WTC11 (cell line): ENCODE measurements around the gene KCTD16. TPM values are rescaled to one million over a fixed set of nuclear protein-coding genes. Genes with fewer than 3 reads are reported as not detected.

Experiments used
- ATAC-seq: fragments of 200-7000 bp; cut with Tn5 transposase; 2 replicates; pipeline ENCODE4 v1.10.0; 2021; ENCODE audit warnings: mild to moderate bottlenecking, moderate library complexity
- CTCF ChIA-PET: fragments of 300-600 bp; sonication (Branson Sonifier 250); formaldehyde crosslinking; loops from one replicate; lab custom pipeline; 2021; ENCODE audit warnings: antibody characterized with exemption; lab: Charles Lee
- POLR2A ChIA-PET: fragments of 350-600 bp; sonication (Branson Sonifier 250); formaldehyde crosslinking; loops from one replicate; lab custom pipeline; 2021; ENCODE audit warnings: antibody characterized with exemption; lab: Charles Lee
- DNase-seq: peaks from one replicate; pipeline ENCODE4 v3.0.0; 2021; ENCODE audit warnings: low spot score
- H3K27ac Mint-ChIP-seq: 2 replicates; pipeline ENCODE4 v1.8.0; 2021; ENCODE audit warnings: mixed read lengths
- H3K27me3 Mint-ChIP-seq: 2 replicates; pipeline ENCODE4 v1.8.0; 2021; ENCODE audit warnings: low read depth, mild to moderate bottlenecking, moderate library complexity, mixed read lengths
- H3K36me3 Mint-ChIP-seq: 2 replicates; pipeline ENCODE4 v1.8.0; 2021; ENCODE audit warnings: mixed read lengths
- H3K4me1 Mint-ChIP-seq: 2 replicates; pipeline ENCODE4 v1.8.0; 2022; ENCODE audit warnings: mixed read lengths
- H3K4me3 Mint-ChIP-seq: 2 replicates; pipeline ENCODE4 v1.8.0; 2021; ENCODE audit warnings: mild to moderate bottlenecking, moderate library complexity, mixed read lengths
- H3K9me3 Mint-ChIP-seq: 2 replicates; pipeline ENCODE4 v1.8.0; 2021; ENCODE audit warnings: mixed read lengths
- ATF1 ChIP-seq: sonication (generic); formaldehyde crosslinking; IDR thresholded peaks from 2 replicates; pipeline ENCODE4 v1.8.1; 2023; ENCODE audit warnings: mild to moderate bottlenecking, moderate library complexity, missing genetic modification reagents
- CREB1 ChIP-seq: sonication (generic); formaldehyde crosslinking; IDR thresholded peaks from 2 replicates; pipeline ENCODE4 v1.8.0; 2023; ENCODE audit warnings: mild to moderate bottlenecking, missing genetic modification reagents
- FOXP1 ChIP-seq: sonication (generic); formaldehyde crosslinking; IDR thresholded peaks from 2 replicates; pipeline ENCODE4 v1.8.0; 2022; ENCODE audit warnings: missing genetic modification reagents, mild to moderate bottlenecking, moderate library complexity, borderline replicate concordance
- GABPB1 ChIP-seq: sonication (generic); formaldehyde crosslinking; IDR thresholded peaks from 2 replicates; pipeline ENCODE4 v1.8.1; 2023; ENCODE audit warnings: mild to moderate bottlenecking, missing genetic modification reagents
- KAT7 ChIP-seq: sonication (generic); formaldehyde crosslinking; IDR thresholded peaks from 2 replicates; pipeline ENCODE4 v1.8.1; 2023; ENCODE audit warnings: missing genetic modification reagents, mild to moderate bottlenecking, borderline replicate concordance
- NFYB ChIP-seq: sonication (generic); formaldehyde crosslinking; conservative IDR thresholded peaks from 2 replicates; pipeline ENCODE4 v1.8.0; 2022; ENCODE audit warnings: low read depth, missing genetic modification reagents
- RELA ChIP-seq: sonication (generic); formaldehyde crosslinking; IDR thresholded peaks from 2 replicates; pipeline ENCODE4 v1.8.1; 2022; ENCODE audit warnings: missing genetic modification reagents, mild to moderate bottlenecking, borderline replicate concordance
- SOX15 ChIP-seq: fragments of 250-450 bp; sonication (Bioruptor Pico); IDR thresholded peaks from 2 replicates; pipeline ENCODE4 v1.9.0; 2021; ENCODE audit warnings: mild to moderate bottlenecking
- ZBTB21 ChIP-seq: sonication (generic); formaldehyde crosslinking; IDR thresholded peaks from 2 replicates; pipeline ENCODE4 v1.8.1; 2023; ENCODE audit warnings: mild to moderate bottlenecking, missing genetic modification reagents, borderline replicate concordance
- ZNF317 ChIP-seq: sonication (generic); formaldehyde crosslinking; IDR thresholded peaks from 2 replicates; pipeline ENCODE4 v1.8.1; 2023; ENCODE audit warnings: low read depth, mild to moderate bottlenecking, moderate library complexity, missing genetic modification reagents, borderline replicate concordance
- total RNA-seq: library from RNA; stranded (reverse); gene quantifications from 3 replicates; pipeline ENCODE4 v1.2.3, GENCODE V29; 2021
- TF ChIP-seq, protein P1 (sequence below): sonication (generic); formaldehyde crosslinking; IDR thresholded peaks from 2 replicates; pipeline ENCODE4 v1.8.1; 2023; ENCODE audit warnings: mild to moderate bottlenecking, missing genetic modification reagents, moderate library complexity
- TF ChIP-seq, protein P2 (sequence below): sonication (generic); formaldehyde crosslinking; IDR thresholded peaks from 2 replicates; pipeline ENCODE4 v1.8.1; 2022; ENCODE audit warnings: missing genetic modification reagents, borderline replicate concordance
- TF ChIP-seq, protein P3 (sequence below): sonication (generic); formaldehyde crosslinking; conservative IDR thresholded peaks from 2 replicates; pipeline ENCODE4 v1.8.1; 2022; ENCODE audit warnings: mild to moderate bottlenecking, missing genetic modification reagents
- TF ChIP-seq, protein P4 (sequence below): fragments of 250-450 bp; sonication (Bioruptor Pico); IDR thresholded peaks from 2 replicates; pipeline ENCODE4 v1.8.0; 2021; ENCODE audit warnings: mild to moderate bottlenecking
- TF ChIP-seq, protein P5 (sequence below): sonication (generic); formaldehyde crosslinking; IDR thresholded peaks from 2 replicates; pipeline ENCODE4 v1.8.0; 2022; ENCODE audit warnings: mild to moderate bottlenecking, missing genetic modification reagents
- TF ChIP-seq, protein P6 (sequence below): sonication (generic); formaldehyde crosslinking; IDR thresholded peaks from 2 replicates; pipeline ENCODE4 v1.8.0; 2023; ENCODE audit warnings: missing genetic modification reagents
- TF ChIP-seq, protein P7 (sequence below): sonication (generic); formaldehyde crosslinking; IDR thresholded peaks from 2 replicates; pipeline ENCODE4 v1.8.0; 2022; ENCODE audit warnings: missing genetic modification reagents

KCTD16 gene
- total RNA-seq, 1 experiment from 2014 or later, result 0.20 TPM

DNA sequence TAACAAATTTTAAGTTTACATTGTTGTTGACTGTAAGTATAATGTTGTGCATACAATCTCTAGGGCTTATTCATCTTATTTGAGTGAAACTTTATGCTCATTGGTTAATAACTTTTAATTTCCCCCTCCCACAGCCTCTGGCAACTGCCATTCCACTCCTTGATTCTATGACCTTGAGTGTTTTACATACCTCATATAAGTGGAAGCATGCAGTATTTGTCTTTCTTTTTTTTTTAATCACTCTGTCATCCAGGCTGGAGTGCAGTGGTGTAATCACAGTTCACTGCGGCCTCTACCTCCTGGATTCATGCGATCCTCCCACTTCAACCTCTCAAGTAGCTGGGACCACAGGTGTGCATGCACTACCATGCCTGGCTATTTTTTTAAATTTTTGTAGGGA lies 83.9 kb downstream of the KCTD16 start:
- H3K4me1 Mint-ChIP-seq, result peaks cover 13% of the 10 kb centered on the region
- ChIA-PET POLR2A (no interaction called here), CTCF (no interaction called here)
- no peak overlapping the region for H3K4me3 Mint-ChIP-seq
- H3K36me3 Mint-ChIP-seq, result no peaks in the 10 kb centered on the region
- TF ChIP-seq, protein P1, sequence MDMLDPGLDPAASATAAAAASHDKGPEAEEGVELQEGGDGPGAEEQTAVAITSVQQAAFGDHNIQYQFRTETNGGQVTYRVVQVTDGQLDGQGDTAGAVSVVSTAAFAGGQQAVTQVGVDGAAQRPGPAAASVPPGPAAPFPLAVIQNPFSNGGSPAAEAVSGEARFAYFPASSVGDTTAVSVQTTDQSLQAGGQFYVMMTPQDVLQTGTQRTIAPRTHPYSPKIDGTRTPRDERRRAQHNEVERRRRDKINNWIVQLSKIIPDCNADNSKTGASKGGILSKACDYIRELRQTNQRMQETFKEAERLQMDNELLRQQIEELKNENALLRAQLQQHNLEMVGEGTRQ (CRISPR knock-in tag), result no peak
- TF ChIP-seq NFYB (no peak), ZNF317 (CRISPR knock-in tag) (no peak), ATF1 (no peak), FOXP1 (no peak), ZBTB21 (CRISPR knock-in tag) (no peak), GABPB1 (CRISPR knock-in tag) (no peak)
- TF ChIP-seq, protein P2, sequence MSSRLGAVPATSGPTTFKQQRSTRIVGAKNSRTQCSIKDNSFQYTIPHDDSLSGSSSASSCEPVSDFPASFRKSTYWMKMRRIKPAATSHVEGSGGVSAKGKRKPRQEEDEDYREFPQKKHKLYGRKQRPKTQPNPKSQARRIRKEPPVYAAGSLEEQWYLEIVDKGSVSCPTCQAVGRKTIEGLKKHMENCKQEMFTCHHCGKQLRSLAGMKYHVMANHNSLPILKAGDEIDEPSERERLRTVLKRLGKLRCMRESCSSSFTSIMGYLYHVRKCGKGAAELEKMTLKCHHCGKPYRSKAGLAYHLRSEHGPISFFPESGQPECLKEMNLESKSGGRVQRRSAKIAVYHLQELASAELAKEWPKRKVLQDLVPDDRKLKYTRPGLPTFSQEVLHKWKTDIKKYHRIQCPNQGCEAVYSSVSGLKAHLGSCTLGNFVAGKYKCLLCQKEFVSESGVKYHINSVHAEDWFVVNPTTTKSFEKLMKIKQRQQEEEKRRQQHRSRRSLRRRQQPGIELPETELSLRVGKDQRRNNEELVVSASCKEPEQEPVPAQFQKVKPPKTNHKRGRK, result no peak
- TF ChIP-seq, protein P3, sequence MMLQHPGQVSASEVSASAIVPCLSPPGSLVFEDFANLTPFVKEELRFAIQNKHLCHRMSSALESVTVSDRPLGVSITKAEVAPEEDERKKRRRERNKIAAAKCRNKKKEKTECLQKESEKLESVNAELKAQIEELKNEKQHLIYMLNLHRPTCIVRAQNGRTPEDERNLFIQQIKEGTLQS, result no peak
- TF ChIP-seq, protein P4, sequence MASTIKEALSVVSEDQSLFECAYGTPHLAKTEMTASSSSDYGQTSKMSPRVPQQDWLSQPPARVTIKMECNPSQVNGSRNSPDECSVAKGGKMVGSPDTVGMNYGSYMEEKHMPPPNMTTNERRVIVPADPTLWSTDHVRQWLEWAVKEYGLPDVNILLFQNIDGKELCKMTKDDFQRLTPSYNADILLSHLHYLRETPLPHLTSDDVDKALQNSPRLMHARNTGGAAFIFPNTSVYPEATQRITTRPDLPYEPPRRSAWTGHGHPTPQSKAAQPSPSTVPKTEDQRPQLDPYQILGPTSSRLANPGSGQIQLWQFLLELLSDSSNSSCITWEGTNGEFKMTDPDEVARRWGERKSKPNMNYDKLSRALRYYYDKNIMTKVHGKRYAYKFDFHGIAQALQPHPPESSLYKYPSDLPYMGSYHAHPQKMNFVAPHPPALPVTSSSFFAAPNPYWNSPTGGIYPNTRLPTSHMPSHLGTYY (CRISPR knock-in tag), result no peak
- TF ChIP-seq, protein P5, sequence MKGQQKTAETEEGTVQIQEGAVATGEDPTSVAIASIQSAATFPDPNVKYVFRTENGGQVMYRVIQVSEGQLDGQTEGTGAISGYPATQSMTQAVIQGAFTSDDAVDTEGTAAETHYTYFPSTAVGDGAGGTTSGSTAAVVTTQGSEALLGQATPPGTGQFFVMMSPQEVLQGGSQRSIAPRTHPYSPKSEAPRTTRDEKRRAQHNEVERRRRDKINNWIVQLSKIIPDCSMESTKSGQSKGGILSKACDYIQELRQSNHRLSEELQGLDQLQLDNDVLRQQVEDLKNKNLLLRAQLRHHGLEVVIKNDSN, result no peak
- TF ChIP-seq, protein P6, sequence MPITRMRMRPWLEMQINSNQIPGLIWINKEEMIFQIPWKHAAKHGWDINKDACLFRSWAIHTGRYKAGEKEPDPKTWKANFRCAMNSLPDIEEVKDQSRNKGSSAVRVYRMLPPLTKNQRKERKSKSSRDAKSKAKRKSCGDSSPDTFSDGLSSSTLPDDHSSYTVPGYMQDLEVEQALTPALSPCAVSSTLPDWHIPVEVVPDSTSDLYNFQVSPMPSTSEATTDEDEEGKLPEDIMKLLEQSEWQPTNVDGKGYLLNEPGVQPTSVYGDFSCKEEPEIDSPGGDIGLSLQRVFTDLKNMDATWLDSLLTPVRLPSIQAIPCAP (CRISPR knock-in tag), result no peak
- TF ChIP-seq, protein P7, sequence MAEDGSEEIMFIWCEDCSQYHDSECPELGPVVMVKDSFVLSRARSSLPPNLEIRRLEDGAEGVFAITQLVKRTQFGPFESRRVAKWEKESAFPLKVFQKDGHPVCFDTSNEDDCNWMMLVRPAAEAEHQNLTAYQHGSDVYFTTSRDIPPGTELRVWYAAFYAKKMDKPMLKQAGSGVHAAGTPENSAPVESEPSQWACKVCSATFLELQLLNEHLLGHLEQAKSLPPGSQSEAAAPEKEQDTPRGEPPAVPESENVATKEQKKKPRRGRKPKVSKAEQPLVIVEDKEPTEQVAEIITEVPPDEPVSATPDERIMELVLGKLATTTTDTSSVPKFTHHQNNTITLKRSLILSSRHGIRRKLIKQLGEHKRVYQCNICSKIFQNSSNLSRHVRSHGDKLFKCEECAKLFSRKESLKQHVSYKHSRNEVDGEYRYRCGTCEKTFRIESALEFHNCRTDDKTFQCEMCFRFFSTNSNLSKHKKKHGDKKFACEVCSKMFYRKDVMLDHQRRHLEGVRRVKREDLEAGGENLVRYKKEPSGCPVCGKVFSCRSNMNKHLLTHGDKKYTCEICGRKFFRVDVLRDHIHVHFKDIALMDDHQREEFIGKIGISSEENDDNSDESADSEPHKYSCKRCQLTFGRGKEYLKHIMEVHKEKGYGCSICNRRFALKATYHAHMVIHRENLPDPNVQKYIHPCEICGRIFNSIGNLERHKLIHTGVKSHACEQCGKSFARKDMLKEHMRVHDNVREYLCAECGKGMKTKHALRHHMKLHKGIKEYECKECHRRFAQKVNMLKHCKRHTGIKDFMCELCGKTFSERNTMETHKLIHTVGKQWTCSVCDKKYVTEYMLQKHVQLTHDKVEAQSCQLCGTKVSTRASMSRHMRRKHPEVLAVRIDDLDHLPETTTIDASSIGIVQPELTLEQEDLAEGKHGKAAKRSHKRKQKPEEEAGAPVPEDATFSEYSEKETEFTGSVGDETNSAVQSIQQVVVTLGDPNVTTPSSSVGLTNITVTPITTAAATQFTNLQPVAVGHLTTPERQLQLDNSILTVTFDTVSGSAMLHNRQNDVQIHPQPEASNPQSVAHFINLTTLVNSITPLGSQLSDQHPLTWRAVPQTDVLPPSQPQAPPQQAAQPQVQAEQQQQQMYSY (CRISPR knock-in tag), result no peak
- H3K9me3 Mint-ChIP-seq, result peaks cover 3% of the 10 kb centered on the region
- no peaks in the 10 kb centered on the region for H3K27me3 Mint-ChIP-seq
- ATAC-seq, result no peak
- H3K27ac Mint-ChIP-seq, result no peak overlapping the region
- DNase-seq, result no peak

DNA sequence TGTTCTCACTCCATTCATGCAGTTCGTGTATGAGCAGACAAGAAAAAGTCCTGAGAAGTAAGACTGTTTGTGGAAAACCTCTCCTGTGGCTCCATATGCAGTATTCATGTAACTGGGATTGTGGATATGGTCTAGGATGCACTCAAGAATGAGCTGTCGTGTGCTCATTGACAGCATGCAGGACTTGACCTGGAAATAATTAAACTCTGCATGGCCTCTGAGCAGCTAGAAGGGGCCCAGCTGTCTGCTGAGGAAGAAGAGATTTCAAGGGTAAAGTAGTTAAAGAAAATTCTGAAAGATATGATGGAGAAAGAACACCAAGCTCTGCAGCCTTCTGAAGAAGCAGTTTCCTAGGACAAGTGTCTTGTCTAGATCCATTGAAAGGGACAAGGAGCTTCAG lies 89.4 kb downstream of the KCTD16 start:
- Mint-ChIP-seq H3K27ac (no peak overlapping the region), H3K4me1 (peaks cover 3% of the 10 kb centered on the region), H3K36me3 (no peaks in the 10 kb centered on the region), H3K4me3 (no peak overlapping the region)
- no peak for DNase-seq
- TF ChIP-seq SOX15 (CRISPR knock-in tag) (no peak), CREB1 (CRISPR knock-in tag) (no peak), KAT7 (no peak), RELA (CRISPR knock-in tag) (no peak)
- TF ChIP-seq, all 79 proteins: peak for 0
- POLR2A ChIA-PET, result no interaction called here
- ATAC-seq, result no peak
- peaks cover 3% of the 10 kb centered on the region for H3K9me3 Mint-ChIP-seq
- H3K27me3 Mint-ChIP-seq, result no peaks in the 10 kb centered on the region
- CTCF ChIA-PET, result interaction anchor here (1.3 kb wide), 1 partner anchor 57 kb away, joined by 3 read pairs; no protein-coding TSS in a partner anchor
